Stimulated activated CD8-positive, alpha-beta memory T cell treated with anti-CD3 and anti-CD28 coated beads, Interleukin-4, amount 100 ng/mL, for 24 hours (primary cell): ENCODE measurements around the gene PPIP5K2.
"Not testable (repeated sequence)": the region's sequence is repeated elsewhere in the genome, so short reads cannot be mapped to it uniquely, and the experiment has no call there.

Experiments used
- DNase-seq: peaks from one replicate; pipeline ENCODE4 v3.0.0-alpha.2; 2020; ENCODE audit warnings: low read depth

PPIP5K2 gene

GRCh38 chr5:103119765-103120606, at the start of gene PPIP5K2, which contains the start of gene GIN1:
Gene PPIP5K2 (plus strand): TSS chr5:103120301. CDS start chr5:103129590, 9,289 bp downstream.
Gene GIN1 (minus strand): TSS chr5:103120138. CDS start chr5:103108707, 11,431 bp downstream.
- peak; percentile 94 for DNase-seq

GRCh38 chr5:103073500-103073899, 46.6 kb upstream of the PPIP5K2 start:
- not testable (repeated sequence) for DNase-seq

- no peak for DNase-seq
Observed at GRCh38 chr5:103075442-103075841, 44.7 kb upstream of the PPIP5K2 start.

GRCh38 chr5:103079796-103080195, 40.3 kb upstream of the PPIP5K2 start:
- DNase-seq: no peak

- DNase-seq: no peak
Observed at GRCh38 chr5:103086547-103086946, 33.6 kb upstream of the PPIP5K2 start.

GRCh38 chr5:103089272-103089671, 30.8 kb upstream of the PPIP5K2 start:
- DNase-seq: no peak

GRCh38 chr5:103090791-103091190, 29.3 kb upstream of the PPIP5K2 start:
- no peak for DNase-seq

- DNase-seq: no peak
Observed at GRCh38 chr5:103092676-103093075, 27.4 kb upstream of the PPIP5K2 start.

GRCh38 chr5:103093727-103094126, 26.4 kb upstream of the PPIP5K2 start:
- no peak for DNase-seq

GRCh38 chr5:103094737-103095136, 25.4 kb upstream of the PPIP5K2 start:
- DNase-seq: no peak

- DNase-seq: no peak
Observed at GRCh38 chr5:103098993-103099392, 21.1 kb upstream of the PPIP5K2 start.

GRCh38 chr5:103101079-103101750, 18.9 kb upstream of the PPIP5K2 start:
- DNase-seq: no peak

- no peak for DNase-seq
Observed at GRCh38 chr5:103102234-103102633, 17.9 kb upstream of the PPIP5K2 start.

GRCh38 chr5:103108086-103108485, 12.0 kb upstream of the PPIP5K2 start:
- DNase-seq: no peak

- no peak for DNase-seq
Observed at GRCh38 chr5:103109277-103109676, 10.8 kb upstream of the PPIP5K2 start.

- no peak for DNase-seq
Observed at GRCh38 chr5:103110403-103110802, 9.7 kb upstream of the PPIP5K2 start.

- DNase-seq: no peak
Observed at GRCh38 chr5:103111468-103111867, 8.6 kb upstream of the PPIP5K2 start.

GRCh38 chr5:103112910-103113309, 7.2 kb upstream of the PPIP5K2 start:
- no peak for DNase-seq

GRCh38 chr5:103114440-103114839, 5.7 kb upstream of the PPIP5K2 start:
- no peak for DNase-seq

GRCh38 chr5:103117471-103117991, 2.6 kb upstream of the PPIP5K2 start:
- no peak for DNase-seq

GRCh38 chr5:103119070-103119764, 884 bp upstream of the PPIP5K2 start:
- DNase-seq: no peak

- DNase-seq: no peak
Observed at GRCh38 chr5:103120607-103121200, 603 bp downstream of the PPIP5K2 start.
